NB4 (cell line): ENCODE measurements around the gene KRTAP10-4.
"Not testable (repeated sequence)": the region's sequence is repeated elsewhere in the genome, so short reads cannot be mapped to it uniquely, and the experiment has no call there.

Experiments used
- DNase-seq: peaks from one replicate; pipeline ENCODE4 v3.0.0; 2010; ENCODE audit warnings: low read depth
- H3K4me3 ChIP-seq: one replicate; pipeline ENCODE4 v1.5.1; 2011; ENCODE audit warnings: mild to moderate bottlenecking, low read depth, low read length, moderate library complexity
- MAX ChIP-seq: IDR thresholded peaks from 2 replicates; pipeline ENCODE4 v1.6.1; 2011; ENCODE audit warnings: low read depth, low read length
- MYC ChIP-seq: IDR thresholded peaks from 2 replicates; pipeline ENCODE4 v1.6.1; 2011; ENCODE audit warnings: low read depth, low read length
- POLR2A ChIP-seq: IDR thresholded peaks from 2 replicates; pipeline ENCODE4 v1.6.1; 2011; ENCODE audit warnings: mild to moderate bottlenecking; ENCODE audit not compliant: insufficient read length; ENCODE audit errors: extremely low read depth
- TF ChIP-seq, protein P1 (sequence below): IDR thresholded peaks from one replicate; pipeline ENCODE4 v1.5.1; 2012; ENCODE audit warnings: low read depth, low read length

Gene KRTAP10-4

DNA sequence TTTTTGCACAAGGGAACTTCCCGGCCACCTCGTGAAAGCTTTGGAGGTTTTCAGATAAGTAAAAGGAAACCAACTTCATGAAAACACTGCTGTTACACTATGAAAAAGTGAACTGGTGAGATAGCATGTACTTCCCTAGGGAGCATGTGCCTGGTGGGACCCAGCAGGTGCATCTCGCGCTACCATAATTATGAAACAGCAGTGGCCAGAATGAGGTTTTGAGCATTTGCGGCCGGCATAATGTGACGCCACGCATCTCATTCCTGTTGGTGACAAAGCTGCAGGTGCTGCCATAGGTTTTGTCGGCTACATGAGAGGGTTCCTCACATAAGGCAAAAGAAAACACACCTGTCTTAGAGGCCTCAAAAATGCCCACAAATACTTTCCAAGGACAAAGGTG is 16.6 kb upstream of the KRTAP10-4 start:
- TF ChIP-seq POLR2A (no peak), MYC (peak; percentile 38; the same call in 1 of the 2 replicates), MAX (peak; percentile 74)
- TF ChIP-seq, protein P1, sequence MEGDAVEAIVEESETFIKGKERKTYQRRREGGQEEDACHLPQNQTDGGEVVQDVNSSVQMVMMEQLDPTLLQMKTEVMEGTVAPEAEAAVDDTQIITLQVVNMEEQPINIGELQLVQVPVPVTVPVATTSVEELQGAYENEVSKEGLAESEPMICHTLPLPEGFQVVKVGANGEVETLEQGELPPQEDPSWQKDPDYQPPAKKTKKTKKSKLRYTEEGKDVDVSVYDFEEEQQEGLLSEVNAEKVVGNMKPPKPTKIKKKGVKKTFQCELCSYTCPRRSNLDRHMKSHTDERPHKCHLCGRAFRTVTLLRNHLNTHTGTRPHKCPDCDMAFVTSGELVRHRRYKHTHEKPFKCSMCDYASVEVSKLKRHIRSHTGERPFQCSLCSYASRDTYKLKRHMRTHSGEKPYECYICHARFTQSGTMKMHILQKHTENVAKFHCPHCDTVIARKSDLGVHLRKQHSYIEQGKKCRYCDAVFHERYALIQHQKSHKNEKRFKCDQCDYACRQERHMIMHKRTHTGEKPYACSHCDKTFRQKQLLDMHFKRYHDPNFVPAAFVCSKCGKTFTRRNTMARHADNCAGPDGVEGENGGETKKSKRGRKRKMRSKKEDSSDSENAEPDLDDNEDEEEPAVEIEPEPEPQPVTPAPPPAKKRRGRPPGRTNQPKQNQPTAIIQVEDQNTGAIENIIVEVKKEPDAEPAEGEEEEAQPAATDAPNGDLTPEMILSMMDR = no peak
- DNase-seq = peak; percentile 44
- H3K4me3 ChIP-seq = no peak overlapping the region

- TF ChIP-seq MAX (no peak), POLR2A (no peak), MYC (no peak)
- TF ChIP-seq, protein P1 = no peak
- H3K4me3 ChIP-seq = no peak overlapping the region
- no peak for DNase-seq
Observed at GRCh38 chr21:44557491-44558328, 15.8 kb upstream of the KRTAP10-4 start.

- not testable (repeated sequence) for H3K4me3 ChIP-seq, DNase-seq
Observed at GRCh38 chr21:44558329-44558675, 15.2 kb upstream of the KRTAP10-4 start.

GRCh38 chr21:44558695-44559094 is 14.8 kb upstream of the KRTAP10-4 start, which contains the start of gene KRTAP10-3:
TSS of gene KRTAP10-3 (minus strand) at chr21:44558795. CDS start at chr21:44558715, 80 bp downstream.
- TF ChIP-seq MAX = no peak
- TF ChIP-seq MYC = no peak
- H3K4me3 ChIP-seq = no peak within 1 kb of the TSS
- DNase-seq = no peak

DNA sequence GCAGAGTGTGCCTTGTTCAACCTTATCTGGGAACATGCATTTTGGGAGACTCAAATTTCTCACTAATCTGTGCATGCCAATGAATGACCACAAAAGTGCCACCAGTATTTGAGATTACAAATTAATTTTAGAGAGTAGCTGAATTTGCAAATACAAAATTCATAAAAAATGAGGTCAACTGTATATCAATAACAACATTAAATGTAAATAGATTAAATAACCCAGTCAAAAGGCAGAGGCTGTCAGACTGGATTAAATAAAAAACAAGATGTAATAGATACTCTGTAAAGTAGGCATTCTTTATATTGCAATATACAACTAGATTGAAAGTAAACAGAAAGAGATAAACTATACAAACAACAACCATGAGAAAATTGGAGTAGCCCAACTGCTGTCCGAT is 9.4 kb upstream of the KRTAP10-4 start:
- H3K4me3 ChIP-seq = no peak overlapping the region
- DNase-seq = no peak
- TF ChIP-seq MYC (no peak), MAX (no peak), POLR2A (no peak)
- TF ChIP-seq, protein P1 = no peak

DNA sequence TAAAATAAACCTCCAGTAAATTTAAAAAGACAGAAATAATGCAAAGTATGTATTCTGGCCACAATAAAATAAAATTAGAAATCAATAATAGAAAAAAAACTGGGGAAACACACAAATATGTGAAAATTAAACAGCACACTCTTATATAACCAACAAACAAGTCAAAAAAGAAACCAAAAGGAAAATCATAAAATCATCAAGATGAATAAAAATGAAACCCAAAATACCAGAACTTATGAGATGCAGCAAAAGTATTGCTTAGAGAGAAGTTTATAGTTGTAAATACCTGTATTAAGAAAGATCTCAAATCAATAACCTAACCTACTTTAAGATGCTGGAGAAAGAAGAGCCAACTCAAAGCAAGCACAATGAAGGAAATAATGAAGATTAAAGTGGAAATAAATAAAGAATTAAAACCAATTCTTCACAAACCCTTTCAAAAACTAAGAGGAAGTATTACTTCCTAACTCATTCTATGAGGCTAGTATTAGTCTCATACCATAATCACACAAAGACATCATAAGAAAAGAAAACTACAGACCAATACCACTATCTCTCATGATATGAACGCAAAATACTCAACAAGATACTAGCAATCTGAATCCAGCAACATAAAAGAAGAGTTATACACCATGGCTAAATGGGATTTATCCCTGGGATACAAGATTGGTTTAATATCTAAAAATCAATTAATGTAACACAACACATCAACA is 8.5 kb upstream of the KRTAP10-4 start:
- DNase-seq = no peak
- TF ChIP-seq, protein P1 = no peak
- TF ChIP-seq MAX (no peak), MYC (no peak)
- H3K4me3 ChIP-seq = no peak overlapping the region

- peak; percentile 58 for DNase-seq
- TF ChIP-seq MYC (no peak), POLR2A (no peak), MAX (no peak)
- TF ChIP-seq, protein P1 = no peak
- H3K4me3 ChIP-seq = no peak overlapping the region
Observed at GRCh38 chr21:44566403-44566802, 7.1 kb upstream of the KRTAP10-4 start.
